Posterior cingulate gyrus (tissue), 11 donors: ENCODE measurements around the gene EFS.

Source experiments
- DNase-seq, 10 donors: peaks; one replicate each; pipeline versions ENCODE4 v3.0.0 to v3.0.0-alpha.2; 2020 to 2021; ENCODE audit warnings: mixed read lengths in 3 of 10
- intact Hi-C: fragments of 100-400 bp; cut with DNase I; formaldehyde crosslinking; loops from one replicate; pipeline ENCODE4 v1.15.1; 2023

EFS gene

GRCh38 chr14:23320584-23321571 lies 44.1 kb downstream of the EFS start, which contains the start of gene PABPN1:
TSS of gene PABPN1 (plus strand) at chr14:23321457. CDS start at chr14:23321470, 13 bp downstream.
- intact Hi-C loops: loop anchor here (1.0 to 2.0 kb wide), 2 partner anchors 15 to 56 kb away; partner anchors contain the start of genes BCL2L2 and CMTM5
- DNase-seq: peak; percentile 98 to 100 (median 99)

DNA sequence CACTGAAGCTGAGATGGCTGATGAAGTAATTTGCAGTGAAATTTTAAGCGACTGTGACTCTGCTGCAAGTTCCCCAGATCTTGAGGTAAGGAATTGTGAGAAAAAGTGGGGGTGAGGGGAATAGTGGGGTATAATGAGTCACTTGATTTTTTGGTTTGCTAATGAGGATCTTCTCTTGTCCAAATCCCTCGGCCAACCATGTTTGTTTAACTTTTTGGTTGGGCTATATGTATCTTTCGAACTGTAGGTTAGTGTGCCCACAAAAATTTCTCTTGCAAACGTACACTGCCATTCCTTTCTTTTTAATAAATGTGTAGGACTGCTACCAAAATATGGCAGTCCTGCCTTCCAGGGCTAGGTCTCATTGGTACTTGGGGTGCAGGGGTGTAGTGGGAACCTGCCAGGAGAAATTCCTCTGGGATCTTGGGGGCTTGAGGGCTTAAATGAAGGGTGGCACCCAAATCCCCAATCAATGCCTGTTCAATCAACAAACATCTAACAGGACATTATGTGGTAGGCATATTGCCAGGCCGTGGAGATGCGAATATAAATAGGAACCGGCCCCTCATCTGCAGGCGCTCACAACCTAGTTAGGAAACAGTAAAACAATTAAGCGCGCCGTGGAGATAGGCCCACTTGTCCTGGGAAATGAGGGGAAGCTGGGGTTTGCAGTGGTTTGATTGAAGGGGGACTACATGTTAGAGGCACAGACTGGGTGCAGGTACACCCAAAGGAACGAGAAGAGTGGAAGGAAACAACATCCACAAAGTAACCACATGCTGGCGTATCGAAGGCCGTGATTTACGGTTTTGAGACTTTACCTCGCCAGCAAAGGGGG lies 45.0 kb downstream of the EFS start:
- intact Hi-C loops: loop anchor here (1.0 to 2.0 kb wide), 2 partner anchors 14 to 57 kb away; partner anchors contain the start of genes BCL2L2 and CMTM5
- no peak for DNase-seq

GRCh38 chr14:23316300-23316699 lies 48.7 kb downstream of the EFS start:
- no peak for DNase-seq
- intact Hi-C loops: no loop called here

DNA sequence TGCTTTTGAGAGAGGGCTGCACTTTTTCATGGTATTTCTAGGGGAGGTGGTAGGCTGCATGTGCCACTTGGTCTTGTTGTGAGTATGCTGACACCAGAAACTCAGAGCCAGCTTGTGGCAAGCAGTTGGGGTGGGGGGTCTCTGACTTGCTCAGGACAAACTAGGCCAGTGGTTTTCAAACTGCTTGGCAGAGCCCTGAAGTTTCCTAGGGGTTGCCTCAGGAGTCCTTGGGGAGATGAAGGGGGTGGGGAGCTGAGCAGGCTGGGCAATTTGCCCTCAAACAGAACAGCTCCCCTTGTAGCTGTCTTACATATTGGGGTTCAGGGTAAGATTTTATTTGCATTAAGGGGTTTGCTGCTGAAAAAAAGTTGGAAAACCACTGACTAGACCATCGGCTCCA lies 54.4 kb downstream of the EFS start:
- intact Hi-C loops: no loop called here
- peak in 1 of 10 donors; percentile 44 for DNase-seq

GRCh38 chr14:23308721-23309445 lies 56.1 kb downstream of the EFS start:
- peak in 1 of 10 donors; percentile 54 for DNase-seq
- intact Hi-C loops: no loop called here

GRCh38 chr14:23307687-23308644 lies 57.0 kb downstream of the EFS start:
- DNase-seq: peak in 1 of 10 donors; percentile 83
- intact Hi-C loops: no loop called here

GRCh38 chr14:23307146-23307530 lies 57.8 kb downstream of the EFS start:
- intact Hi-C loops: no loop called here
- no peak for DNase-seq

- DNase-seq: peak; percentile 84 to 98 (median 90)
- intact Hi-C loops: loop anchor here (1.0 kb wide), 1 partner anchor 14 kb away; no protein-coding TSS in a partner anchor
Observed at GRCh38 chr14:23306412-23307145, 58.4 kb downstream of the EFS start, which contains the start of gene BCL2L2. TSS of gene BCL2L2 (plus strand) at chr14:23306833. CDS start at chr14:23307768, 935 bp downstream.
